Hepatocyte (in vitro differentiated cells): ENCODE results near the gene ATP8A1. TPM values are rescaled to one million over a fixed set of nuclear protein-coding genes. Genes with fewer than 3 reads are reported as not detected.

Source experiments
- DNase-seq: peaks from one replicate; pipeline ENCODE4 v3.0.0-alpha.2; 2016; ENCODE audit warnings: low spot score
- H2AFZ ChIP-seq: fragments of 200-600 bp; sonication (generic); 2 replicates; pipeline ENCODE4 v1.6.0; 2016; ENCODE audit warnings: antibody characterized with exemption, mild to moderate bottlenecking
- H3K27ac ChIP-seq: fragments of 200-600 bp; sonication (generic); 2 replicates; pipeline ENCODE4 v1.5.1; 2016; ENCODE audit warnings: mild to moderate bottlenecking
- H3K27me3 ChIP-seq: fragments of 200-600 bp; sonication (generic); 2 replicates; pipeline ENCODE4 v1.6.1; 2016
- H3K36me3 ChIP-seq: fragments of 200-600 bp; sonication (generic); replicated peaks from 2 replicates; pipeline ENCODE4 v1.5.1; 2016; ENCODE audit warnings: low read depth; ENCODE audit not compliant: insufficient read depth
- H3K4me1 ChIP-seq: fragments of 200-600 bp; sonication (generic); 2 replicates; pipeline ENCODE4 v1.5.1; 2016; ENCODE audit warnings: mild to moderate bottlenecking, moderate library complexity; ENCODE audit not compliant: insufficient read depth
- H3K4me2 ChIP-seq: fragments of 200-600 bp; sonication (generic); 2 replicates; pipeline ENCODE4 v1.6.0; 2016
- H3K4me3 ChIP-seq: fragments of 200-600 bp; sonication (generic); 2 replicates; pipeline ENCODE4 v1.5.1; 2016; ENCODE audit warnings: mild to moderate bottlenecking
- H3K79me2 ChIP-seq: fragments of 200-600 bp; sonication (generic); 2 replicates; pipeline ENCODE4 v1.6.0; 2017; ENCODE audit warnings: mild to moderate bottlenecking
- H3K9me2 ChIP-seq: fragments of 200-600 bp; sonication (generic); replicated peaks from 2 replicates; pipeline ENCODE4 v1.6.0; 2017; ENCODE audit warnings: mild to moderate bottlenecking; ENCODE audit not compliant: insufficient read depth
- H3K9me3 ChIP-seq: fragments of 200-600 bp; sonication (generic); 2 replicates; pipeline ENCODE4 v1.5.1; 2016; ENCODE audit warnings: low read depth, mild to moderate bottlenecking
- H4K20me1 ChIP-seq: fragments of 200-600 bp; sonication (generic); 2 replicates; pipeline ENCODE4 v1.6.0; 2016; ENCODE audit warnings: mild to moderate bottlenecking; ENCODE audit not compliant: insufficient read depth, poor library complexity, severe bottlenecking
- EZH2 ChIP-seq: fragments of 200-600 bp; sonication (generic); IDR thresholded peaks from 2 replicates; pipeline ENCODE4 v1.6.1; 2016; ENCODE audit warnings: antibody characterized with exemption, mild to moderate bottlenecking, borderline replicate concordance
- EZH2phosphoT487 ChIP-seq: fragments of 200-600 bp; sonication (generic); IDR thresholded peaks from one replicate; pipeline ENCODE4 v1.6.1; 2018; ENCODE audit warnings: antibody characterized with exemption, mild to moderate bottlenecking, low read depth, moderate library complexity; ENCODE audit not compliant: unreplicated experiment, severe bottlenecking
- whole genome bisulfite sequencing: methylation state at CpG from one replicate; pipeline ENCODE4 v1.1.6; 2016; ENCODE audit warnings: low lambda C conversion rate; ENCODE audit errors: missing lambda C conversion rate; 5-methylcytosine and 5-hydroxymethylcytosine counted together
- polyA plus RNA-seq: library from polyadenylated mRNA; unstranded; fragments of >200 nt; fragmentation: Nextera tagmentation; extraction: Ambion mirVana; gene quantifications from 2 replicates; pipeline ENCODE4 v1.2.1, GENCODE V29; 2016
- total RNA-seq: library from RNA; depleted of rRNA; stranded (reverse); fragments of >200 nt; gene quantifications from 2 replicates; pipeline ENCODE4 v1.2.3, GENCODE V29; 2014
- TF ChIP-seq, protein P1 (sequence below): fragments of 200-600 bp; sonication (generic); IDR thresholded peaks from 2 replicates; pipeline ENCODE4 v1.5.1; 2016; ENCODE audit warnings: antibody characterized with exemption, mild to moderate bottlenecking; ENCODE audit not compliant: poor library complexity

The ATP8A1 gene
- total and polyA plus RNA-seq, 2 experiments from 2014 or later, result 3.3 to 42.1 TPM

GRCh38 chr4:42637104-42637503 lies 19.8 kb downstream of the ATP8A1 start:
- H4K20me1 ChIP-seq, result no peaks in the 10 kb centered on the region
- peaks cover 15% of the 10 kb centered on the region for H3K4me1 ChIP-seq
- no peaks in the 10 kb centered on the region for H3K36me3 ChIP-seq
- 84% methylated on average over 3 of the region's 3 CpGs for WGBS
- no peaks in the 10 kb centered on the region for H3K27me3 ChIP-seq
- TF ChIP-seq, protein P1, sequence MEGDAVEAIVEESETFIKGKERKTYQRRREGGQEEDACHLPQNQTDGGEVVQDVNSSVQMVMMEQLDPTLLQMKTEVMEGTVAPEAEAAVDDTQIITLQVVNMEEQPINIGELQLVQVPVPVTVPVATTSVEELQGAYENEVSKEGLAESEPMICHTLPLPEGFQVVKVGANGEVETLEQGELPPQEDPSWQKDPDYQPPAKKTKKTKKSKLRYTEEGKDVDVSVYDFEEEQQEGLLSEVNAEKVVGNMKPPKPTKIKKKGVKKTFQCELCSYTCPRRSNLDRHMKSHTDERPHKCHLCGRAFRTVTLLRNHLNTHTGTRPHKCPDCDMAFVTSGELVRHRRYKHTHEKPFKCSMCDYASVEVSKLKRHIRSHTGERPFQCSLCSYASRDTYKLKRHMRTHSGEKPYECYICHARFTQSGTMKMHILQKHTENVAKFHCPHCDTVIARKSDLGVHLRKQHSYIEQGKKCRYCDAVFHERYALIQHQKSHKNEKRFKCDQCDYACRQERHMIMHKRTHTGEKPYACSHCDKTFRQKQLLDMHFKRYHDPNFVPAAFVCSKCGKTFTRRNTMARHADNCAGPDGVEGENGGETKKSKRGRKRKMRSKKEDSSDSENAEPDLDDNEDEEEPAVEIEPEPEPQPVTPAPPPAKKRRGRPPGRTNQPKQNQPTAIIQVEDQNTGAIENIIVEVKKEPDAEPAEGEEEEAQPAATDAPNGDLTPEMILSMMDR, result no peak
- TF ChIP-seq EZH2phosphoT487, result no peak
- no peak for TF ChIP-seq EZH2
- no peak overlapping the region for H3K4me3 ChIP-seq
- H3K79me2 ChIP-seq, result peaks cover 47% of the 10 kb centered on the region
- no peak for DNase-seq
- no peaks in the 10 kb centered on the region for H3K9me3 ChIP-seq
- no peak overlapping the region for H2AFZ ChIP-seq
- H3K4me2 ChIP-seq, result no peak overlapping the region
- no peaks in the 10 kb centered on the region for H3K9me2 ChIP-seq
- H3K27ac ChIP-seq, result no peak overlapping the region

DNA sequence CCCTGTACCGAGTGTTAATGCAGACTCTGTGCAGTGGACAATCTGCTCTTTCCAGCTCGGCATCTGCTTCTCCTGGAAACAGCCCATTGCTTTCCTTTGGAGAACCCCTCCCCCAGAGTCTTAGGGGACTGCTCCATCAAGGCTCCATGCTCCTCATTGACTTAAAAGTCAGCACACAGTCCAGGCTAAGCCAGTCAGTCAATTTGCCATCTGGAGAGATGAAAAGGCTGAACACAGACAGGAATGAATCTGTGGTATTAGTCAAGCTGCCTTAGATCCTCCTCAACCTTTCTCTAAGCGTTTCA lies 20.3 kb downstream of the ATP8A1 start:
- Histone ChIP-seq H3K27ac (no peak overlapping the region), H3K27me3 (no peaks in the 10 kb centered on the region), H2AFZ (no peak overlapping the region), H4K20me1 (no peaks in the 10 kb centered on the region), H3K9me2 (no peaks in the 10 kb centered on the region), H3K4me1 (peaks cover 13% of the 10 kb centered on the region), H3K4me2 (no peak overlapping the region), H3K79me2 (peaks cover 49% of the 10 kb centered on the region), H3K36me3 (no peaks in the 10 kb centered on the region), H3K9me3 (no peaks in the 10 kb centered on the region), H3K4me3 (no peak overlapping the region)
- TF ChIP-seq, protein P1, result no peak
- TF ChIP-seq EZH2 (no peak), EZH2phosphoT487 (no peak)
- WGBS, result 88% methylated on average over 3 of the region's 3 CpGs
- DNase-seq, result no peak

- no peak for TF ChIP-seq EZH2phosphoT487
- TF ChIP-seq, protein P1, result no peak
- TF ChIP-seq EZH2, result no peak
- Histone ChIP-seq H3K36me3 (no peaks in the 10 kb centered on the region), H3K4me2 (no peak overlapping the region), H3K79me2 (peaks cover 48% of the 10 kb centered on the region), H3K4me3 (no peak overlapping the region), H3K9me2 (no peaks in the 10 kb centered on the region), H3K4me1 (no peaks in the 10 kb centered on the region), H3K9me3 (no peaks in the 10 kb centered on the region), H3K27me3 (no peaks in the 10 kb centered on the region), H2AFZ (no peak overlapping the region), H3K27ac (no peak overlapping the region), H4K20me1 (no peaks in the 10 kb centered on the region)
- WGBS, result 76% methylated on average over 5 of the region's 5 CpGs
- no peak for DNase-seq
These were observed 23.1 kb downstream of the ATP8A1 start for GRCh38 chr4:42633605-42634388.
